Central memory CD8-positive, alpha-beta T cell (primary cell): ENCODE measurements around the gene CBY1.

Experiments used
- ATAC-seq: fragments of 150-1000 bp; cut with Tn5 transposase; replicated peaks from 2 replicates; pipeline ENCODE4 v1.10.0; 2022; ENCODE audit warnings: mild to moderate bottlenecking, moderate FRiP score, moderate number of reproducible peaks; ENCODE audit not compliant: poor library complexity, severe bottlenecking; ENCODE audit errors: extremely low read depth
- DNase-seq, 2 donors: peaks; one replicate each; pipeline ENCODE4 v3.0.0; 2021; ENCODE audit warnings: low spot score in 2 of 2
- H3K27ac Mint-ChIP-seq: one replicate; pipeline ENCODE4 v1.8.0; 2022; ENCODE audit warnings: low read depth, mild to moderate bottlenecking, moderate library complexity, mixed read lengths
- H3K27me3 Mint-ChIP-seq: one replicate; pipeline ENCODE4 v1.8.0; 2022; ENCODE audit warnings: mixed read lengths
- H3K36me3 Mint-ChIP-seq: one replicate; pipeline ENCODE4 v1.8.0; 2022; ENCODE audit warnings: mild to moderate bottlenecking, moderate library complexity, mixed read lengths; ENCODE audit not compliant: insufficient read depth
- H3K4me1 Mint-ChIP-seq: one replicate; pipeline ENCODE4 v1.8.0; 2022; ENCODE audit warnings: mixed read lengths
- H3K4me3 Mint-ChIP-seq: one replicate; pipeline ENCODE4 v1.8.0; 2022; ENCODE audit warnings: mild to moderate bottlenecking, moderate library complexity, mixed read lengths
- H3K9me3 Mint-ChIP-seq: one replicate; pipeline ENCODE4 v1.8.0; 2022; ENCODE audit warnings: mixed read lengths

The CBY1 gene

DNA sequence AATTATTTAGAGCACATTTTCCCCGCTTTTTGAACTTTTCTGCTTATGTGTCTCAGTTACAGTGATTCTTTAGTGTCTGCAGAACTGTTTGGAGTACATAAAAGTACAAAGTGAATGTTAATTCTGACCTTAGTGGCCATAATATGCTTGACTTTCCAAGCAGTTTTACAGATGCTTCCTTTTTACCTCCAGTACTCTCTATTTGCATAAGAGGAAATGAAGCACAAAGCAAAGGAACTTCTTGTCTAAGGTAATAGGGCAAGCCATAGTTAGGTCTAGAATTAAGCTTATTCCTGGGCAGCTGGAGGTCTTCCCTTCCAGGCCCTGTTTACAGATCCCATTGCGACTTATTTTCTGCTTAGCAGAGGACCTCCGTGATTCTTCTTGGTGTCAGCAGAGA, 52.9 kb downstream of the CBY1 start:
- H3K4me1 Mint-ChIP-seq: peaks cover 77% of the 10 kb centered on the region
- no peaks in the 10 kb centered on the region for H3K9me3 Mint-ChIP-seq
- H3K4me3 Mint-ChIP-seq: peak overlapping the region; percentile 1
- ATAC-seq: no peak
- H3K36me3 Mint-ChIP-seq: peaks cover 21% of the 10 kb centered on the region
- H3K27ac Mint-ChIP-seq: no peak overlapping the region
- DNase-seq: no peak
- no peaks in the 10 kb centered on the region for H3K27me3 Mint-ChIP-seq

- ATAC-seq: no peak
- peaks cover 82% of the 10 kb centered on the region for H3K4me1 Mint-ChIP-seq
- H3K27ac Mint-ChIP-seq: no peak overlapping the region
- no peaks in the 10 kb centered on the region for H3K9me3 Mint-ChIP-seq
- peaks cover 28% of the 10 kb centered on the region for H3K36me3 Mint-ChIP-seq
- no peak for DNase-seq
- no peaks in the 10 kb centered on the region for H3K27me3 Mint-ChIP-seq
- no peak overlapping the region for H3K4me3 Mint-ChIP-seq
These were observed 53.9 kb downstream of the CBY1 start for GRCh38 chr22:38710351-38710750.

- no peaks in the 10 kb centered on the region for H3K27me3 Mint-ChIP-seq
- ATAC-seq (no peak), DNase-seq (no peak)
- H3K36me3 Mint-ChIP-seq: peaks cover 25% of the 10 kb centered on the region
- H3K27ac Mint-ChIP-seq: peak overlapping the region; percentile 70
- H3K4me1 Mint-ChIP-seq: peaks cover 85% of the 10 kb centered on the region
- no peak overlapping the region for H3K4me3 Mint-ChIP-seq
- no peaks in the 10 kb centered on the region for H3K9me3 Mint-ChIP-seq
These were observed 54.4 kb downstream of the CBY1 start for GRCh38 chr22:38710866-38711265.

DNA sequence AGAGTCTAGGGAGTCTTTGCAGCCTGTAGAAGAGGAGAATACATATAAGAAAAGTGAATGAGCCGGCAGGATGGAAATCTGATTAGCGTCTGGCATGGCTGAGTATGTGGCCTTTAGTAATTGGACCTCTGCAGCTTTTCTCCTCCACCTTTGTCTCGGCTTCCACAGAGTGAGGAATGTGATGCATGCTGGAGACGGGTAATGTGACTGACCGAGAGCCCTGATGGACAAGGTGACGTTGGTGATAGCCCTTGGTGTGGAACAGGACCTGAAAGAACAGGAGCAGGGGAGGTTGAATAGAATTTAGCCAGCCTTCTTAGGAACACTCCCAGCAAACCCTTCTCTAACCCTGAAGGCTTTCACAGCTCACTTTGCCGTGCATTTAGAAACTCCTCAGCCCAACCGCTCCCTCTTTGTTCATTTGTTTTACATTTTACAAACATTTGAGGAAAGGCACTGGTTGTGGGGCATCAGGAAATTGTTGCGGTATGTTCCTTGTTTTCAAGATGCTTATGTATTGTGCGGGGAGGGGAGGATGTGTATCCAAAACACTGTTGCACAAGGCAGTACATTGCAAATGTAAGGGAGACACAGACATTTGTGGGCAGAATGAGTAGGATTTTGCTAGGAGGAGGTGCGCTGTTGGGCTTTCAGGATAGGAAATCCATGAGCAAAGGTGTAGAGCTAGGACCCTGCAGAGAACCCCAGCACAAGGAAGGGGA, 56.2 kb downstream of the CBY1 start:
- Mint-ChIP-seq H3K4me3 (peak overlapping the region; percentile 57), H3K4me1 (peaks cover 84% of the 10 kb centered on the region), H3K27me3 (no peaks in the 10 kb centered on the region), H3K36me3 (peaks cover 38% of the 10 kb centered on the region), H3K27ac (peak overlapping the region; percentile 71), H3K9me3 (no peaks in the 10 kb centered on the region)
- DNase-seq (no peak), ATAC-seq (no peak)

DNA sequence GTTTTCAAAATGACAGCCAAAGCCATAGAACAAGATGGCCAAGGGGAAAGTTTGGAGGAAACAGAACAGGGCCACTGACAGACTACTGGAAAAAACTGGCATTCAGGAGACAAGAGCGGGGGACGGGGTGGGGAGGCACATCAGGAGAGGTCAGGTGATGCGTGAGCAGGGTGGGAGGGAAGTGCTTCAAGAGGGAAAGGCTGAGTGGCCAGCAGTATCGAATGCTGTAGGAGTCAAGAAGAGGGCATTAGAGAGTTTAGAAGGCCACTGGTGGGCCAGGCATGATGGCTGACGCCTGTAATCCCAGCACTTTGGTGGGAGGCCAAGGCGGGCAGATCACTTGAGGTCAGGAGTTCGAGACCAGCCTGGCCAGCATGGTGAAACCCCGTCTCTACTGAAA, 57.5 kb downstream of the CBY1 start:
- Mint-ChIP-seq H3K27me3 (no peaks in the 10 kb centered on the region), H3K9me3 (no peaks in the 10 kb centered on the region), H3K27ac (peak overlapping the region; percentile 71), H3K4me3 (no peak overlapping the region), H3K4me1 (peaks cover 71% of the 10 kb centered on the region), H3K36me3 (peaks cover 44% of the 10 kb centered on the region)
- DNase-seq: no peak
- ATAC-seq: no peak

- no peaks in the 10 kb centered on the region for H3K9me3 Mint-ChIP-seq
- H3K27me3 Mint-ChIP-seq: no peaks in the 10 kb centered on the region
- H3K27ac Mint-ChIP-seq: peak overlapping the region; percentile 71
- peaks cover 48% of the 10 kb centered on the region for H3K36me3 Mint-ChIP-seq
- no peak for DNase-seq
- H3K4me3 Mint-ChIP-seq: no peak overlapping the region
- peaks cover 63% of the 10 kb centered on the region for H3K4me1 Mint-ChIP-seq
- no peak for ATAC-seq
These were observed 58.8 kb downstream of the CBY1 start for GRCh38 chr22:38715176-38715764.

GRCh38 chr22:38715852-38716251, 59.4 kb downstream of the CBY1 start:
- Mint-ChIP-seq H3K9me3 (no peaks in the 10 kb centered on the region), H3K4me3 (no peak overlapping the region), H3K27me3 (no peaks in the 10 kb centered on the region), H3K36me3 (peaks cover 48% of the 10 kb centered on the region), H3K4me1 (peaks cover 57% of the 10 kb centered on the region), H3K27ac (no peak overlapping the region)
- ATAC-seq (no peak), DNase-seq (no peak)

DNA sequence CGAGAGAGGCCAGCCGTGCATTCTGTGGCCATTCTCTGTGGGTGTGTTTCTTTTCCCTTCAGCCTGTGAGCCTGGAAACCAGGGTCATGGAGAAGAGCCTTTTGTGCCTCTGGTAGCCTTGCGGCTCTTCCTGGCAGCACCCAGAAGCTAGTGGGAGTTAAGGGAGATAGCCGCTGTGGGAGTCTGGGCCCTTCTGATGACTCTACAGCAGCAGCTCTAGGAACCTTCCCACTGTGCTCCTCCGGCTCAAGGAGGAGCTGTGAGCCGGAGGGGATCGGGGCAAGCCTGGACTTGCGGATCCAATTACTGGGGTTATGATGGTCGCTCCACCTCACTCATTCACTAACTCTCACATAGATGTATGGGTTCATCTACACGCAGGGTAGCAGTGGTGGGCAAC, 59.8 kb downstream of the CBY1 start:
- Mint-ChIP-seq H3K36me3 (peaks cover 47% of the 10 kb centered on the region), H3K27ac (no peak overlapping the region)

GRCh38 chr22:38716826-38717225, 60.4 kb downstream of the CBY1 start:
- Mint-ChIP-seq H3K4me1 (peaks cover 50% of the 10 kb centered on the region), H3K27ac (no peak overlapping the region), H3K9me3 (no peaks in the 10 kb centered on the region), H3K4me3 (no peak overlapping the region), H3K27me3 (no peaks in the 10 kb centered on the region), H3K36me3 (peaks cover 51% of the 10 kb centered on the region)
- ATAC-seq (no peak), DNase-seq (no peak)

More for the DNA sequence above, 59.8 kb downstream of the CBY1 start:
- Mint-ChIP-seq H3K27me3 (no peaks in the 10 kb centered on the region), H3K9me3 (no peaks in the 10 kb centered on the region), H3K4me1 (peaks cover 53% of the 10 kb centered on the region), H3K4me3 (no peak overlapping the region)
- DNase-seq (no peak), ATAC-seq (no peak)

DNA sequence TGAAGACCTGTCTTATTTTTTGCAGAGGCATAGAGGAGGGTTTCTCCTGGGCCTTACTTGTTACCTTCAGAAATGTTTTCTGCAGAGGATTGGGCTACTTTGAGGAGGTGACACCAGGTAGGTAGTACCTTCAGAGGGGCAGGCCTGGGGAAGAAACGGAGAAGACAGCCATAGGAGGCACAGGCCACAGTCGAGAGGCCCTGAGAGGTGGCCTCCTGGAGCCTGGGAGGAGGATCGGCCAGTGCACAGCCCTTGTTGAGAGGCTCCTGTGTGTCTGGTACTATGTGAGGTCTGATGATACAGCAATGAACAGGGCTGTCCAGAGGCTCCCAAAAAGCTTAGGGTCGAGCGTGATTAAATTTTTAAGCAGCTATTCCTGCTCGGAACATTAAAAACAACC, 60.8 kb downstream of the CBY1 start:
- no peaks in the 10 kb centered on the region for H3K9me3 Mint-ChIP-seq
- no peaks in the 10 kb centered on the region for H3K27me3 Mint-ChIP-seq
- no peak overlapping the region for H3K4me3 Mint-ChIP-seq
- DNase-seq (no peak), ATAC-seq (no peak)
- peaks cover 46% of the 10 kb centered on the region for H3K4me1 Mint-ChIP-seq
- H3K27ac Mint-ChIP-seq: no peak overlapping the region
- peaks cover 54% of the 10 kb centered on the region for H3K36me3 Mint-ChIP-seq

GRCh38 chr22:38718414-38718813, 62.0 kb downstream of the CBY1 start:
- Mint-ChIP-seq H3K27ac (peak overlapping the region; percentile 50), H3K36me3 (peaks cover 64% of the 10 kb centered on the region), H3K4me1 (peaks cover 34% of the 10 kb centered on the region), H3K4me3 (no peak overlapping the region), H3K9me3 (no peaks in the 10 kb centered on the region), H3K27me3 (no peaks in the 10 kb centered on the region)
- ATAC-seq (no peak), DNase-seq (no peak)

DNA sequence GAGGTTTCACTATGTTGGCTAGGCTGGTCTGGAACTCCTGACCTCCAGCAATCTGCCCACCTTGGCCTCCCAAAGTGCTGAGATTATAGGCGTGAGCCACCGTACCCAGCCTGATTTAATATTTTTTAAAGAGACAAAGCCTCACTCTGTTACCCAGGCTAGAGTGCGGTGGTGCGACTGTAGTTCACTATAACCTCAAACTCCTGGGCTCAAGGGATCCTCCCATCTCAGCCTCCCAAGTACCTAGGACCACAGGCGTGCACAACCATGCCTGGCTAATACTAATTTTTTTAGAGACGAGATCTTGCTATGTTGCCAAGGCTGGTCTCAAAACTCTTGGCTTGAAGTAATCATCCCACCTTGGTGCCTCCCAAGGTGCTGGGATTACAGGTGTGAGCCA, 62.8 kb downstream of the CBY1 start:
- H3K36me3 Mint-ChIP-seq: peaks cover 67% of the 10 kb centered on the region
- H3K4me3 Mint-ChIP-seq: no peak overlapping the region
- no peaks in the 10 kb centered on the region for H3K9me3 Mint-ChIP-seq
- no peak overlapping the region for H3K27ac Mint-ChIP-seq
- peaks cover 26% of the 10 kb centered on the region for H3K4me1 Mint-ChIP-seq
- ATAC-seq (no peak), DNase-seq (no peak)
- no peaks in the 10 kb centered on the region for H3K27me3 Mint-ChIP-seq

GRCh38 chr22:38720350-38720749, 63.9 kb downstream of the CBY1 start:
- ATAC-seq: no peak
- H3K27me3 Mint-ChIP-seq: no peaks in the 10 kb centered on the region

More at GRCh38 chr22:38720350-38720749, 63.9 kb downstream of the CBY1 start:
- Mint-ChIP-seq H3K36me3 (peaks cover 69% of the 10 kb centered on the region), H3K27ac (no peak overlapping the region), H3K9me3 (no peaks in the 10 kb centered on the region), H3K4me3 (no peak overlapping the region), H3K4me1 (peaks cover 22% of the 10 kb centered on the region)
- DNase-seq: no peak
